Retinal pigment epithelial cell (primary cell): ENCODE measurements around the gene ACP3.
"Not testable (repeated sequence)": the region's sequence is repeated elsewhere in the genome, so short reads cannot be mapped to it uniquely, and the experiment has no call there.

ENCODE experiments used
- DNase-seq: peaks from one replicate; pipeline ENCODE4 v3.0.0-alpha.2; 2010; ENCODE audit warnings: low read depth
- H3K4me3 ChIP-seq: 2 replicates; pipeline ENCODE4 v1.5.1; 2011; ENCODE audit warnings: mild to moderate bottlenecking, low read length, control low read depth, moderate library complexity
- TF ChIP-seq, protein P1 (sequence below): conservative IDR thresholded peaks from 2 replicates; pipeline ENCODE4 v1.5.1; 2011; ENCODE audit warnings: low read depth, low read length, control low read depth, inconsistent platforms

Gene ACP3

GRCh38 chr3:132292042-132292441, 25.2 kb upstream of the ACP3 start:
- TF ChIP-seq, protein P1, sequence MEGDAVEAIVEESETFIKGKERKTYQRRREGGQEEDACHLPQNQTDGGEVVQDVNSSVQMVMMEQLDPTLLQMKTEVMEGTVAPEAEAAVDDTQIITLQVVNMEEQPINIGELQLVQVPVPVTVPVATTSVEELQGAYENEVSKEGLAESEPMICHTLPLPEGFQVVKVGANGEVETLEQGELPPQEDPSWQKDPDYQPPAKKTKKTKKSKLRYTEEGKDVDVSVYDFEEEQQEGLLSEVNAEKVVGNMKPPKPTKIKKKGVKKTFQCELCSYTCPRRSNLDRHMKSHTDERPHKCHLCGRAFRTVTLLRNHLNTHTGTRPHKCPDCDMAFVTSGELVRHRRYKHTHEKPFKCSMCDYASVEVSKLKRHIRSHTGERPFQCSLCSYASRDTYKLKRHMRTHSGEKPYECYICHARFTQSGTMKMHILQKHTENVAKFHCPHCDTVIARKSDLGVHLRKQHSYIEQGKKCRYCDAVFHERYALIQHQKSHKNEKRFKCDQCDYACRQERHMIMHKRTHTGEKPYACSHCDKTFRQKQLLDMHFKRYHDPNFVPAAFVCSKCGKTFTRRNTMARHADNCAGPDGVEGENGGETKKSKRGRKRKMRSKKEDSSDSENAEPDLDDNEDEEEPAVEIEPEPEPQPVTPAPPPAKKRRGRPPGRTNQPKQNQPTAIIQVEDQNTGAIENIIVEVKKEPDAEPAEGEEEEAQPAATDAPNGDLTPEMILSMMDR = no peak
- H3K4me3 ChIP-seq = no peak overlapping the region
- no peak for DNase-seq

- no peak overlapping the region for H3K4me3 ChIP-seq
- TF ChIP-seq, protein P1 = no peak
- DNase-seq = no peak
Measured at GRCh38 chr3:132293251-132293650, 24.0 kb upstream of the ACP3 start.

- H3K4me3 ChIP-seq = no peak overlapping the region
- no peak for DNase-seq
- TF ChIP-seq, protein P1 = no peak
Measured at GRCh38 chr3:132294906-132295305, 22.3 kb upstream of the ACP3 start.

DNA sequence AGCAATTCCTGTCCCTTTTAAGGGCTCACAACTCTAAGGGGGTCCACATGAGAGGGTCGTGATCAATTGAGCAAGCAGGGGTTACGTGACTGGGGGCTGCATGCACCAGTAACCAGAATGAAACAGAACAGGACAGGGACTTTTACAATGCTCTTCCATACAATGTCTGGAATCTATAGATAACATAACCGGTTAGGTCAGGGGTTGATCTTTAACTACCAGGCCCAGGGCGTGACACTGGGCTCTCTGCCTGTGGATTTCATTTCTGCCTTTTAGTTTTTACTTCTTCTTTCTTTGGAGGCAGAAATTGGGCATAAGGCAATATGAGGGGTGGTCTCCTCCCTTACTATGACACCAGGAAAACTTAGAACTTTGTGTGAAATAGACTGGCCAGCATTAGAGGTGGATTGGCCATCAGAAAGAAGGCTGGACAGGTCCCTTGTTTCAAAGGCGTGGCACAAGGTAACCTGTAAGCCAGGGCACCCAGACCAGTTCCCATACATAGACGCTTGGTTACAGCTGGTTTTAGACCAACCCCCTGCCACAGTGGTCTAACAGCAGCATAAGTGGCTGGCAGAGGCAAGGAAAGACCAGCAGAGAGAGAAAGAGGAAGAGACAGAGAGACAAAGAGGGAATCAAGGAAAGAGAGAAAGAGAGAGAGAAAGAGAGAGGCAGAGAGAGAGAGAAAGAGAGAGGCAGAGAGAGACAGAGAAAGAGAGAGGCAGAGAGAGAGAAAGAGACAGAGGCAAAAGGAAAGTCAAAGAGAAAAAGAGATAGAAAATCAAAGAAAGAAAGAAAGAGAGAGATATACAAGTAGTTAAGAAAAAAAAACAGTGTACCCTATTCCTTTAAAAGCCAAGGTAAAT, 13.6 kb upstream of the ACP3 start:
- not testable (repeated sequence) for DNase-seq, H3K4me3 ChIP-seq

DNA sequence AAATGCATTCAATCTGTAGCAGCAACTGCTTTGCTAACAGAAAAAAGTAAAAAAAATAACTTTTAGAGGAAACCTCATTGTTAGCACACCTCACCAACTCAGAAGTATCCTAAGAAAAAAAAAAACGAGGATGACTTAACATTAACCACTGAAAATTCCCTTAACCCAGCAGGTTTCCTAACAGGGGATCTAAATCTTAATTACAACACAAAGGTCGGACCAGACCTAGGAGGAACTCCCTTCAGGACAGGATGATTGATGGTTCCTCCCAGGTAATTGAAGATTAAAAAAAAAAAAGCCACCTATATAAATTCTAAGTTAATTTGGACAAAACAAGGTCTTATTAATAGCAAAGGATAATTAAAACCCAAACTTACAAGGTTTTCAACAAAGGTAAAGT, 12.9 kb upstream of the ACP3 start:
- DNase-seq, H3K4me3 ChIP-seq: not testable (repeated sequence)

GRCh38 chr3:132310057-132310456, 7.2 kb upstream of the ACP3 start:
- not testable (repeated sequence) for H3K4me3 ChIP-seq, DNase-seq

DNA sequence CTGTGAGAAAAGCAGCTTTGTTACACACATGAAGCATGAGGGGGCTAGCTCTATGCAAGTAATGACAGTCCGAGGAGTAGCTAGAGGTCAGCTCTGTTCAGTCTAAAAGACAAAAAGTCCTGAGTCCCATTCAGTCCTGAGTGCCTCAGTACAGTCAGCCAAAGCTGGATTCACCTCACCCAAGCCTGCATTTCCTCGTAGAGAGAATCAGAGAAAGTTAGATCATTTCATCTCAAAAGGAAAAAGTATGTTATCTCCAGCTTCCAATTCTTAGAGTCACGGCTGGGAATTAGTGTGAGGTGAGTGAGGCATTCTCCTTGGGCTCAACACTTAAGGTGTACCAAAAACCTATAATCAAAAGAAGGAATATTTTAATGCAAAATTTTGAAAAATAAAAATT, 5.9 kb upstream of the ACP3 start:
- TF ChIP-seq, protein P1 = no peak
- no peak overlapping the region for H3K4me3 ChIP-seq
- DNase-seq = no peak

DNA sequence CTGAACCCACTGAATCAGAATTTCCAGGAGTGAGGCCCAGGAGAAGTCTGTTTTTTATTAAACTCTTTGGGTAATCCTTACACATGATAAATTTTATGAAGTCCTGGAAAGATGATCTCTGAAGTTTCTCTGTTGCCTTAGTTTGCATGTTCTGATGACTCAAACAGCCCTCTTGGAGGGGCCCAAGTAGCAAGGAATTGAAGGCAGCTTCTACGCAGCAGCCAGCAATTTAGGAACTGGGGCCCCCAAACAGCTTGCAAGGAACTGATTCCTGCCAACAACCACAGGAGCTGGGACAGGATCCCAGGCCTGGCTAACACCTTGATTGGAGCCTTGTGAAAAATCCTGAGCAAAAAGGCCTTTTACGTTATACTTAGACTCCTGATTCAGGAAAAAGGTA, 5.4 kb upstream of the ACP3 start:
- no peak overlapping the region for H3K4me3 ChIP-seq
- TF ChIP-seq, protein P1 = no peak
- no peak for DNase-seq

DNA sequence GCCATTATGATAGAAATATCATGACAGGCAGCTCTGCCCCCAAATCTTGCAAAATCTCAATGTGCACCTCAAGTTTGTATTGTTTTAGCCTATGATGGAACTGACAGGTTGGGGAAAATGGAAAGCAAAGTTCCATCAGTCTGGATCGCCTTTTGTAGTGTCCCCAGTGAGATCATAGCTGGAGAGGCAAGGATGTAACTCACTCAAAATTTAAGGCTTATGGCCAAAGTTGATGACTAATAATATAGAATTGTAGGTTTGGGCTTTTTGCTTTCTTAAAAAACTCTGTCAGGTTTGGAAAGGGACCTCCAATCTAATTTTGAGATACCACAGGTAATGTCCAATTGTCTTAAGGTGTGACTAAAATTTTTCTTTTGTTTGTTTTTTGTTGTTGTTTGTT, 1.4 kb upstream of the ACP3 start:
- H3K4me3 ChIP-seq = no peak overlapping the region
- TF ChIP-seq, protein P1 = no peak
- no peak for DNase-seq
